ENCODE data around the gene TRMO.
A peak's percentile ranks its signal among the peaks of the same experiment; 100 is the strongest.

The TRMO gene

DNA sequence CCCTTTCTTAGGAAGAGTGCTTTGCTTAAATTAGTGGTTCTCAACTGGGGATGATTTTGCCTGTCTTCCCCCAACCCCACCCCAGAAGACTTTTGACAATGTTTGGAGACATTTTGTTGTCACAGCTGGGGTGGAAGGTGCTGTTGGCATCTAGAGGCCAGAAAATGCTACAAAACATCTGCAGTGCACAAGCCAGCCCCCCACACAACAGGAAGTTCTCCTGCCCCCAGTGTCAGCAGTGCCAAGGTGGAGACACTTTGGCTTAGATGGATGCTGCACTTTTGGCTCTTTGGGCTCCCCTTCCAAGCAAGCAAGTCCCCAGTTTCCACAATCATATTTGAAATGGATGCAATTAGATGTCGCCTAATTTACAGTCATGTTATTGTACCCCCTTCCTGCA, 13.0 kb upstream of the TRMO start:
- H3K4me3 ChIP-seq (ENCODE audit: low read depth, low read length): no peak overlapping the region
- DNase-seq (ENCODE audit: low read depth): no peak
- TF ChIP-seq MYC (IDR thresholded peaks at IDR 0.05; ENCODE audit: low read depth, low read length): no peak
- TF ChIP-seq POLR2A (IDR thresholded peaks at IDR 0.05; ENCODE audit: extremely low read depth, insufficient read length): no peak
- TF ChIP-seq, protein P1, sequence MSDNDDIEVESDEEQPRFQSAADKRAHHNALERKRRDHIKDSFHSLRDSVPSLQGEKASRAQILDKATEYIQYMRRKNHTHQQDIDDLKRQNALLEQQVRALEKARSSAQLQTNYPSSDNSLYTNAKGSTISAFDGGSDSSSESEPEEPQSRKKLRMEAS (IDR thresholded peaks at IDR 0.05; ENCODE audit: low read depth, low read length): no peak

DNA sequence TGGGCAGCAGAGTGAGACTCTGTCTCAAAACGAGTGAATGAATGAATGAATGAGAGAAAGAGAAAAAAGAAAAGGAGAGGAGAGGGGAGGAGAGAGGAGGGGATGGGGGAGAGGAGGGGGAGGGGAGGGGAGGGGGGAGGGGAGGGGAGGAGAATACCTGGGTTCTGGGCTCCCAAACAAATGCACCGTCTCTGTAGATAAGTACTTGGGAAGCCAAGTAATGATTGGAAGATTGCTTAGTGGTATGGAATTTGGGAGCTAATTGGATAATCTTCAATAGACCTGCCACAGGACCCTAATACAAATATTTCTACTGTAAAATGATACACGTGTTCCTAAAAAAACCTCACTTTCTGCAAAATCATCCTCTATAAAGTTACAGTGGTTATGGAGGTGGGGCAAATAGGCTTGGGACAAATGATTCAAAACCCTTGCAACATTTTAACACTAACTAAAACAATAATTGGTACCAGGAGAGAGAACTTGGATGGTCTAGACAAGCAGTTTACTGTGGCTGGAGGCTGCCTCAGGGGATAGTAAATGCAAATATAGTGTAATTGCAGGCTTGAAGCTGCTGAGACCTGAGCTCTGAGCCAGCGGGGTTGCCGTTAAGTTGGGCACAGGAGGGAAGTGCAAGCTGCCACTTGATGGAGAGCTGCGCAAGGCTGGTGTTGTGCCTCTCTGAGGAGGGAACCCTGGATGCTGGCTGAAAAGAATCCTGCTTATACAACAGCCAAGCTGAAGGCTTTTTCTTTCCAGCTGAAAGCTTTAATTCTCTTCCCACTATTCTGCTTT, 12.2 kb upstream of the TRMO start:
- peak; percentile 40 for DNase-seq (ENCODE audit: low read depth)
- no peak overlapping the region for H3K4me3 ChIP-seq (ENCODE audit: low read depth, low read length)
- TF ChIP-seq POLR2A (IDR thresholded peaks at IDR 0.05; ENCODE audit: extremely low read depth, insufficient read length): no peak
- TF ChIP-seq, protein P1 (IDR thresholded peaks at IDR 0.05; ENCODE audit: low read depth, low read length): no peak

DNA sequence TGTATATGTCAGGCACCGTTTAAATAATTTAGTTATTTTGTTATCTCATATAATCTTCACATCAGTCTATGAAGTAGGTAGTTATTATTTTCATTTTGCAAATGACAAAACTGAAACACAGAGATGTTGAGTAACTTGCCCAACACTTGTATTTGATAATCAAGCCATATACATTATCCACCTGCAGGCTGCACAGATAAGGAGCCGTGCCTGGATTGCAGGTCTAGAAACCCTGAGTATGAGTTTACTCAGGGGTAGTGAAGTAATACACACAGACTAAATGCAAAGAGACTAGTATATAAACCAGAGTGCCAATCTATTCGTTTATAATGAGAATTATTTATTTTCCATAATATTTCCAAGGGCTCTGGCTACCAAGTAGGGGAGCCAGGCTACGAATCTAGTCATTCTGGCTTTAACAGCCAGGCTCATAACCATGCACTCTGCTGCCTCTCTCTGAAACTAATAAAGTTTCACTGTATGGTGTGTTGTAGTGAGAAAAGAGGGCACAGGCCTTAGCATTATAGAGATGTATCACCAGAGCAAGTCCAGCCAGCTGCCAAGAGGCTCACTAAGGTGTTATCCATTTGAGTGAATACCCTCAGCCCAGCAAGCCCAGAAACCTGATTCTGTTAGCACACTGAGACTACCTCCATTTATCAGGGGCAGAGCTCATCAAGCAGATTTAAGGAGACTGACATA, 11.1 kb upstream of the TRMO start:
- no peak overlapping the region for H3K4me3 ChIP-seq (ENCODE audit: low read depth, low read length)
- TF ChIP-seq MYC (IDR thresholded peaks at IDR 0.05; ENCODE audit: low read depth, low read length): no peak
- TF ChIP-seq, protein P1 (IDR thresholded peaks at IDR 0.05; ENCODE audit: low read depth, low read length): no peak
- TF ChIP-seq, protein P2, sequence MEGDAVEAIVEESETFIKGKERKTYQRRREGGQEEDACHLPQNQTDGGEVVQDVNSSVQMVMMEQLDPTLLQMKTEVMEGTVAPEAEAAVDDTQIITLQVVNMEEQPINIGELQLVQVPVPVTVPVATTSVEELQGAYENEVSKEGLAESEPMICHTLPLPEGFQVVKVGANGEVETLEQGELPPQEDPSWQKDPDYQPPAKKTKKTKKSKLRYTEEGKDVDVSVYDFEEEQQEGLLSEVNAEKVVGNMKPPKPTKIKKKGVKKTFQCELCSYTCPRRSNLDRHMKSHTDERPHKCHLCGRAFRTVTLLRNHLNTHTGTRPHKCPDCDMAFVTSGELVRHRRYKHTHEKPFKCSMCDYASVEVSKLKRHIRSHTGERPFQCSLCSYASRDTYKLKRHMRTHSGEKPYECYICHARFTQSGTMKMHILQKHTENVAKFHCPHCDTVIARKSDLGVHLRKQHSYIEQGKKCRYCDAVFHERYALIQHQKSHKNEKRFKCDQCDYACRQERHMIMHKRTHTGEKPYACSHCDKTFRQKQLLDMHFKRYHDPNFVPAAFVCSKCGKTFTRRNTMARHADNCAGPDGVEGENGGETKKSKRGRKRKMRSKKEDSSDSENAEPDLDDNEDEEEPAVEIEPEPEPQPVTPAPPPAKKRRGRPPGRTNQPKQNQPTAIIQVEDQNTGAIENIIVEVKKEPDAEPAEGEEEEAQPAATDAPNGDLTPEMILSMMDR (IDR thresholded peaks at IDR 0.05; ENCODE audit: low read depth, low read length): no peak
- no peak for TF ChIP-seq POLR2A (IDR thresholded peaks at IDR 0.05; ENCODE audit: extremely low read depth, insufficient read length)
- no peak for DNase-seq (ENCODE audit: low read depth)

DNA sequence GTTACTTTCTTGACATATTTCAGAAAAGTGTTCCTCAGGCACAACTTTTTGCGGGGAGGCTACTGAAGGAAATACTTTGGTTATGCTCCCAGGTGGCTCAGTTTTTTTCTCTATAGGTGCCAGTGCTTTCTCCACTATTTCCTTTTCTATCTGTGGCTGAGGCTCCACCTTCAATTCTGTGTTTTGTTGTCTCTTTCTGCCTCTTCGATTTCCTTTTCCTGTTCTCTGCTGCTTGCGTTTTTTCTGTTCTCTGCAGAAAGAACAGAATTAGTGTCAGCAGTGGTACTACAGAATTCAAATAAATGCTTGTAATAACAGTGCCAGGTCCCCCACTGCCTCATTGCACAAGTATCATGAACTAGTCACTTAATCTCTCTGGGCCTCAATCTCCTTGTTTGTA, 8.7 kb upstream of the TRMO start:
- DNase-seq (ENCODE audit: low read depth): no peak
- TF ChIP-seq, protein P1 (IDR thresholded peaks at IDR 0.05; ENCODE audit: low read depth, low read length): no peak
- no peak for TF ChIP-seq MYC (IDR thresholded peaks at IDR 0.05; ENCODE audit: low read depth, low read length)
- TF ChIP-seq, protein P2 (IDR thresholded peaks at IDR 0.05; ENCODE audit: low read depth, low read length): no peak
- no peak for TF ChIP-seq POLR2A (IDR thresholded peaks at IDR 0.05; ENCODE audit: extremely low read depth, insufficient read length)
- H3K4me3 ChIP-seq (ENCODE audit: low read depth, low read length): no peak overlapping the region

DNA sequence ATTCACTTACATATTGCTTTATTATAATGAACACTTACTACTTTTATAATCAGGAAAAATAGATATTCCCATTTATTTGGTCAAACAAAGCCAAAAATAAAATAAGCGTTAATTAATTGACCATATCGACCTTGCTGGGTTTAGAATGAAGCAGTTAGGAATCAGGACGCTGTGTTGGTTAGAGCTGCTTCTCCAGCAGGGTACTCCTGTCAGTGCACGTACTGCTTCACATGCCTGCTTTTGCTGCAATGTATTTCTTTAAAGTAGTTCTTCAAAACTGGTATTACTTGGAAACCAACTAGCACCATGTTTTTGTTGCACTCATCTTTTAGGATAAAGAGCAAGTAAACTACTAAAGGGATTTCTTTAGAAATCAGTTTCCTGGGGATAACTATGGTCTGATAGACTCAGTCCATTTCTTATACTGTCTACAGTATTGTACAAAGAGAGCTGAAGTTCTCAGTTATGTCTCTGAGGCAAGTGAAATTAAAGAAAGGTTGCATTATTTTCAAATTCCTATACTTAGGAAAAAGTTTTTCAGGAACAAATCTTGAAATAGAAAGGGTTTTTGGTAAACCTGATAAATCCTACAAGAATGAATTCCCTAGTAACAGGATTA, 6.8 kb upstream of the TRMO start:
- no peak overlapping the region for H3K4me3 ChIP-seq (ENCODE audit: low read depth, low read length)
- DNase-seq (ENCODE audit: low read depth): no peak
- TF ChIP-seq POLR2A (IDR thresholded peaks at IDR 0.05; ENCODE audit: extremely low read depth, insufficient read length) (no peak), MYC (IDR thresholded peaks at IDR 0.05; ENCODE audit: low read depth, low read length) (no peak)
- TF ChIP-seq, protein P1 (IDR thresholded peaks at IDR 0.05; ENCODE audit: low read depth, low read length): no peak
- TF ChIP-seq, protein P2 (IDR thresholded peaks at IDR 0.05; ENCODE audit: low read depth, low read length): no peak

DNA sequence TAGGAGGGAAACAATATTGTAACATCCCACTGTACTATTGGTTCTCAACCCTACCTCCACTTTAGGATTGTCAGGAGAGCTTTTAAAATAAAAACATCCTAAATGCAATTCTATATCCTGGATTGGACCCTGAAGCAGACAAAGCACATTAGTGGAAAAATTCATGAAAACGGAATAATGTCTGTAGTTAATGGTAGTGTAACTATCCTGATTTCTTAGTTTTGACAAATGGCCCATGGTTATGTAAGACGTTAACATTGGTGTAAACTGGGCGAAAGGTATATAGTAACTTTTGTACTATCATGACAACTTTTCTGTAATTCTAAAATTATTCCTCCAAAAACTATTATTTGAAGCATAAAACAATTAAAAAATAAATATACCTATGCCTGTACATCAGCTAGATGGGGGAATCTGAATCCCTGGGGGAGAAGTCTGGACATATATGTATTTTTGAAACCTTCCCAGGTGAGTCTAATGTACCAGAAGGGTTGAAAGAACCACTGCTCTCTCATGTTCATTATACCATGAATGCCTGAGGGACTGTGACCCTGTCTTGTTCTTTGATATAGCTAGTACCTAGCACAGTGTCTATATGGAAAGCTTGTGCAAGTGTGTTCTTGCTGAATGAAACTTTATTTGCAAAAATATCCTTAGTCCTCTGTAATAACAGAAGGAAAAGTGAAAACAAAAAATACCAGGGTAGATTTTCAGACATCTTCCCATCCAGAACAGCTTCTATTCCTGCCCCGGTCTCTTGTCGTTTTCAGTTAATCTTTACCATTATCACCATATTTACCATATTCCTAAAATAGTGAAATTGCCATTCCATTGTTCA, 3.4 kb upstream of the TRMO start:
- DNase-seq (ENCODE audit: low read depth): no peak
- TF ChIP-seq, protein P1 (IDR thresholded peaks at IDR 0.05; ENCODE audit: low read depth, low read length): no peak
- TF ChIP-seq MYC (IDR thresholded peaks at IDR 0.05; ENCODE audit: low read depth, low read length) (no peak), POLR2A (IDR thresholded peaks at IDR 0.05; ENCODE audit: extremely low read depth, insufficient read length) (no peak)
- TF ChIP-seq, protein P2 (IDR thresholded peaks at IDR 0.05; ENCODE audit: low read depth, low read length): no peak
- H3K4me3 ChIP-seq (ENCODE audit: low read depth, low read length): no peak overlapping the region
